ENCODE data around the gene KLHL22.

- no peak for TF ChIP-seq POLR2AphosphoS5 (IDR thresholded peaks at IDR 0.05; ENCODE audit: low read depth, low read length)
- TF ChIP-seq CTCF (IDR thresholded peaks at IDR 0.05) = no peak
- TF ChIP-seq SIN3A (IDR thresholded peaks at IDR 0.05; ENCODE audit: borderline replicate concordance, insufficient read depth, low read depth, low read length) = no peak
- no peak for TF ChIP-seq REST (IDR thresholded peaks at IDR 0.05; ENCODE audit: insufficient read depth in 1 of 2, low read depth in 2 of 2, low read length in 1 of 2)
- TF ChIP-seq TCF7L2 (IDR thresholded peaks at IDR 0.05; ENCODE audit: low read depth, low read length) = no peak
These were observed 55.5 kb downstream of the KLHL22 start for GRCh38 chr22:20439928-20440575.

Measured in Panc1 (cell line).